C4-2B (cell line): ENCODE measurements around the gene PLCL2.

ENCODE experiments used
- ZFX ChIP-seq: fragments of 450-650 bp; IDR thresholded peaks from 2 replicates; pipeline ENCODE4 v1.6.1; 2017
- TF ChIP-seq, protein P1 (sequence below): fragments of 450-650 bp; conservative IDR thresholded peaks from 2 replicates; pipeline ENCODE4 v1.5.1; 2017; ENCODE audit warnings: mild to moderate bottlenecking

DNA sequence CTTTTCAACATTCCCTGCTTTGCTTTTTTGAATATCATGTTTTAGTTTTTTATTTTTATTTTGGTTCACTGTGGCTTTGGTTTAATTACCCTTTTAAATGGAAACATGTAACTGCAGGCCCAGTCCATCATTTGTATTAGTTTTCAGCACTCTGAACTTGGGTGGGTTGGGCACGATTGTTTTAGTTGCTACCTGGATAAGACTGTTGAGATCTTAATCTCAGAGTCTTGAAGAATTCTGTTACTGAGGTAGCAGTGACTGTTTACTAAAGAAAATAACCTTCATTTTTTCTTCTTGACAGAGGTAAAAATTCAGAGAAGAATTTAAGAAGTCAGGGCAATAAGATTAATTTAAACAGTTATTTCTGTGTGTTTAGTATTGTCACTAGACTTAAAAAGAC is 15.2 kb downstream of the PLCL2 start:
- TF ChIP-seq, protein P1, sequence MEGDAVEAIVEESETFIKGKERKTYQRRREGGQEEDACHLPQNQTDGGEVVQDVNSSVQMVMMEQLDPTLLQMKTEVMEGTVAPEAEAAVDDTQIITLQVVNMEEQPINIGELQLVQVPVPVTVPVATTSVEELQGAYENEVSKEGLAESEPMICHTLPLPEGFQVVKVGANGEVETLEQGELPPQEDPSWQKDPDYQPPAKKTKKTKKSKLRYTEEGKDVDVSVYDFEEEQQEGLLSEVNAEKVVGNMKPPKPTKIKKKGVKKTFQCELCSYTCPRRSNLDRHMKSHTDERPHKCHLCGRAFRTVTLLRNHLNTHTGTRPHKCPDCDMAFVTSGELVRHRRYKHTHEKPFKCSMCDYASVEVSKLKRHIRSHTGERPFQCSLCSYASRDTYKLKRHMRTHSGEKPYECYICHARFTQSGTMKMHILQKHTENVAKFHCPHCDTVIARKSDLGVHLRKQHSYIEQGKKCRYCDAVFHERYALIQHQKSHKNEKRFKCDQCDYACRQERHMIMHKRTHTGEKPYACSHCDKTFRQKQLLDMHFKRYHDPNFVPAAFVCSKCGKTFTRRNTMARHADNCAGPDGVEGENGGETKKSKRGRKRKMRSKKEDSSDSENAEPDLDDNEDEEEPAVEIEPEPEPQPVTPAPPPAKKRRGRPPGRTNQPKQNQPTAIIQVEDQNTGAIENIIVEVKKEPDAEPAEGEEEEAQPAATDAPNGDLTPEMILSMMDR, result no peak
- TF ChIP-seq ZFX, result no peak
